Neural progenitor cell (in vitro differentiated cells): ENCODE results near the gene GID4.

Experiments
- CTCF ChIP-seq: fragments of 200-600 bp; sonication (generic); IDR thresholded peaks from 2 replicates; pipeline ENCODE4 v1.5.1; 2017; ENCODE audit warnings: antibody characterized with exemption, mild to moderate bottlenecking
- EZH2 ChIP-seq: fragments of 200-600 bp; sonication (generic); IDR thresholded peaks from 2 replicates; pipeline ENCODE4 v1.6.1; 2017; ENCODE audit warnings: antibody characterized with exemption, mild to moderate bottlenecking, moderate library complexity
- EZH2phosphoT487 ChIP-seq: fragments of 200-600 bp; sonication (generic); IDR thresholded peaks from 2 replicates; pipeline ENCODE4 v1.6.1; 2017; ENCODE audit warnings: antibody characterized with exemption

DNA sequence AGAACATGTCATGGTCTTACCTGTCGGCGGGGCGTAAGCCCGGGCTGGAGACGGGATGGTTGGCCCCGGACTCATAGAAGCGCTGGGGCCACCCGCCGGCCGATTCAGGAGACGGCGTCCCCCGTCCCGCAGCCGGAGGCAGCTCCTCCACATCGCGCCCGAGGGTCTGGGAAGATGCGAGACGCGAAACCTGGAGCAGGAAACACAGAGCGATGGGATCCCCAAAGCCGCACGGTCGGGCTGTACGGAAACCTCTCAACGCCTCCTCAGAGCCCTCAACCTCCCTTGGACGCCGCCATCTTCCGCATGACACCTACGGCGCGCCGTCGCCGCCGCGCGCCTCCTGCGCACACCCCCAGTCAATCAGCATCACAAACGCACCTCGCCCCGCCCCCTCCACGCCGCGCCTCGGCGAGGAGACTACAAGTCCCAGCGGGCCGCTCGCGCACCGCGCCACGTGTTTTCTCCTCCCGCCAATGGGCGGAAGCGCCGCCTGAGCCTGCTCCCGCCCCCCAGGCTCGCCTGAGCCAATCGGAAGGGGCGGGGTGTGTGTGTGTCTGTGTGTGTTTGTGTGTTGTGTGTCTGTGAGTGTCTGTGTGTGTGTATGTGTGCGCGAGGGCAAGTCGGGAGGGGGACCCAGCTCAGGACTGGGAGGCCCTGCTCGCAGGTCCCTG, at the start of gene GID4, which contains the start of gene ATPAF2:
- TF ChIP-seq CTCF (peak; percentile 12), EZH2 (no peak), EZH2phosphoT487 (no peak)
